GM13977 (cell line): ENCODE measurements around the gene KTN1.

ENCODE experiments used
- DNase-seq: peaks from one replicate; pipeline ENCODE4 v3.0.0; 2012; ENCODE audit warnings: low spot score
- in situ Hi-C: fragments of 300-500 bp; cut with MboI; formaldehyde crosslinking; loops from one replicate; pipeline ENCODE4 v1.12.0; 2022; ENCODE audit warnings: low sequenced_read_pairs, low pct_unique_long_range_greater_than_20kb, mixed read lengths, inconsistent platforms; ENCODE audit not compliant: unreplicated experiment
- TF ChIP-seq, protein P1 (sequence below): IDR thresholded peaks from 2 replicates; pipeline ENCODE4 v1.5.1; 2012; ENCODE audit warnings: mild to moderate bottlenecking, control low read depth; ENCODE audit not compliant: insufficient read depth; ENCODE audit errors: extremely low read depth, missing control alignments

KTN1 gene

DNA sequence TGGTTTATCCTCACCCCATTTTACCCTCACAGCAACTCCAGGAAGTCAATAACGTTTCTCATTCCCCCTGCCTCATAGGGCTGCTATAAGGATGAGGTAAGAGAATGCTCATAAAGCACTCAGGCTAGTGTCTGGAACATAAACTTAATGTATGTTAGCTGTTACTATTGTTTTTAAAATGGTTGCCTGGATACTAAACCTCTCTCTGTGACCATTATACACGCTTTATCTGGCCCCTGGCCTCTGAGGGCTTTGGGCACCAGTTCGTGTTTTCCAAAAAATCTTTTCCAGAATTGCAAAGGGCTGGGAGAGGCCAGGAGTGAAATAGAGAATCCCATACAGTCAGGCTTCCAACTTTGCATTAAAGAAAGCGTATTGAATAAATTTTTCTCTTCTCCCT lies 113.9 kb downstream of the KTN1 start:
- in situ Hi-C loops = no loop called here
- TF ChIP-seq, protein P1, sequence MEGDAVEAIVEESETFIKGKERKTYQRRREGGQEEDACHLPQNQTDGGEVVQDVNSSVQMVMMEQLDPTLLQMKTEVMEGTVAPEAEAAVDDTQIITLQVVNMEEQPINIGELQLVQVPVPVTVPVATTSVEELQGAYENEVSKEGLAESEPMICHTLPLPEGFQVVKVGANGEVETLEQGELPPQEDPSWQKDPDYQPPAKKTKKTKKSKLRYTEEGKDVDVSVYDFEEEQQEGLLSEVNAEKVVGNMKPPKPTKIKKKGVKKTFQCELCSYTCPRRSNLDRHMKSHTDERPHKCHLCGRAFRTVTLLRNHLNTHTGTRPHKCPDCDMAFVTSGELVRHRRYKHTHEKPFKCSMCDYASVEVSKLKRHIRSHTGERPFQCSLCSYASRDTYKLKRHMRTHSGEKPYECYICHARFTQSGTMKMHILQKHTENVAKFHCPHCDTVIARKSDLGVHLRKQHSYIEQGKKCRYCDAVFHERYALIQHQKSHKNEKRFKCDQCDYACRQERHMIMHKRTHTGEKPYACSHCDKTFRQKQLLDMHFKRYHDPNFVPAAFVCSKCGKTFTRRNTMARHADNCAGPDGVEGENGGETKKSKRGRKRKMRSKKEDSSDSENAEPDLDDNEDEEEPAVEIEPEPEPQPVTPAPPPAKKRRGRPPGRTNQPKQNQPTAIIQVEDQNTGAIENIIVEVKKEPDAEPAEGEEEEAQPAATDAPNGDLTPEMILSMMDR = no peak
- no peak for DNase-seq

DNA sequence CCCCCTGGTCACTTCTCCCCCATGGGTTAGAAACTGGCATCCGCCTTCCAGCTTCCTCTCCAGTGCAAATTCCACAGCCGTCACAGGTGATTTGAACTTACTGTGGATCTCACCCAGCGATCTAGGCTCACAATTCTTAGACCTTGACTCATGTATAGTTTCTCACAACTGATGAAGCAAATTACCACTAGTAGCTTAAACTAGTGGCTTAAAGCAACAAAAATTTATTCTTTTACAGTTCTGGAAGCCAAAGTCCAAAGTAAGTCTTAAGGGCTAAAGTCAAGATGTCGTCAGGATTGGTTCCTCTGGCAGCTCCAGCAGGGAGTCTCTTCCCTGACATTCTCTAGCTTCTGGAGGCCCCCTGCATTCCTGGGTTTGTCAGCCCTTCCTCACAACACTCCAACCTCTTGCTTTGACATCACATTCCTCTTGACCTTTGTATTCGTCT lies 117.4 kb downstream of the KTN1 start:
- DNase-seq = no peak
- in situ Hi-C loops = no loop called here
- TF ChIP-seq, protein P1 = no peak

GRCh38 chr14:55698051-55698450 lies 118.0 kb downstream of the KTN1 start:
- no peak for DNase-seq
- in situ Hi-C loops = no loop called here
- TF ChIP-seq, protein P1 = no peak

DNA sequence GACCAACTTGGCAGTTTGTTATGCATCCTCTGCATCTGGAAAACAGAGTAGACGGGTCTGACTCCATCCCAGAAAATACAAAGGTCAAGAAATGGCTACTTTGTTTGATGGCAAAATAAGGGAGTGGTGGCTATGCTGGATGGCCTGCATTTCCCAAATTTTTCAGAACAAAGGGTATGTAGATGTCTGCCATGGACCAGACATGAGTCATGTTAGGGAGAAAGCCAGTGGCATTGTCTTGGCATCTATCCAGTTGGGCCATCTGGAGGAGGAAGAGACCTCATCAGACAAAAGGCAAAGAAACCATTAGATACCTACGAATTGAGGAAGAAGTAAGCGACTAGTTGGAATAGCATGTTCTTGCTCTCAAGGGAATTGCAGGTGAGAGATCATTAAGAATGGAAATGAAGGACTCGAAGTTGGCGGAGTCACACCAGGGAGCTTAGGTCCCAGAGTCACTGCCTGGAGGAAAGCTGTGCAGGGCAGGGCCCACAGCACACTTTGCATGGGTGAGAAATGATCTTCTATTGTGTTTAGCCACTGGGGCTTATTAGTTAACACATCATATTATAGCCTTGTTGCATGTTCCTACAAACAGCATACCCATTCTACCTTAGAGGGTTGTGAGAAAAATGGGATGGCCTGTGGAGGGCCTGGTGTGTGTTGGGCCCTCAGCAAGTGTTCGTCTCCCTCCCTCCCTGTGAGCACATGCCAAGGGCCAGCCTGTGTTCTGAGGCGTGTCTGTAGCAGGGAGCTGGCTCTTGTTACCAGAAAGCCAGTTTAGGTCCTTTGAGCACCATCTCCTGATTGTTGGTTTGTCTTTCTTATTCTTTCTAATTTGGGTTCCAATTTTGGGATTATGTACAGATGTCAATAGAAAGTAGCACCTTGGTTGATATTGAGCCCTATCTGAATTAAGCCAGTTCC lies 119.4 kb downstream of the KTN1 start:
- TF ChIP-seq, protein P1 = no peak
- in situ Hi-C loops = loop anchor here (25.0 kb wide), 1 partner anchor 763 kb away; no protein-coding TSS in a partner anchor
- no peak for DNase-seq

DNA sequence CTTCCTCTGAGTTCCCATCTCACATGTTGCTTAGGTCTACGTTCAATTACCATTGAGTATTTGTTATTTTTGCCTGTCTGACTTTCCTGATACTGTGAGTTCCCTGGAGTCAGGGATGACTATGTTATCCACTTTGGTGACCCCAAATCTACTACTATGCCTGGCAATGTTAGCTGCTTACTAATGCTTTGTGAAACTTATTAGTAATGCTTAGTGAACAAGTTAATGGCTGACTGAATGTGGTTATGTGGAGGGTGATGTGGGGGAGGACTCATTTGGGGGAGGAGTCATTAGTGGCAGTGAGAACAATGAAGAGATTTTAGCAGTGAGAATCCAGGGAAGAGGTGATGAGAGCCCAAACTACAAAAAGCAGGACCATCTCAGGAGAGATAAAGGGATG lies 121.6 kb downstream of the KTN1 start:
- in situ Hi-C loops = loop anchor here (25.0 kb wide), 1 partner anchor 761 kb away; no protein-coding TSS in a partner anchor
- TF ChIP-seq, protein P1 = no peak
- DNase-seq = peak; percentile 30

DNA sequence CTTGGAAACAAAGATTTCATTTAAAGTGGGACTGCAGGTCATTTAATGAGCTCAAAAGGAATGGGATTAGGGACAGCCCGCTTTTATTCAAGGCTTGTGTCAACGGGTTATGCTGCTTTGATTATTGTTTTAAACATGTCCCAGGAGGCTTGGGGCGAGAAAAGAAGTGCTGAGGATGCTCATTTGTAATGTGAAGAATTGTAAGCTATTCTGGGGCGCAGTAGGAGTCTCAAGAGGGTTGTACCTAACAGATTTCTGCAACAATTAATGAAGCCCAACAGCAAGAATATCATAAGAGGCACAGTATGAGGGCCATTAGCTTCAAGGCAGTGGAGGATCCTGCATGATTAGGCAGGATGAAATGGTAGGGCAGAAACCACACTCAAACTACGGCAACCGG lies 122.5 kb downstream of the KTN1 start:
- in situ Hi-C loops = loop anchor here (25.0 kb wide), 1 partner anchor 760 kb away; no protein-coding TSS in a partner anchor
- DNase-seq = no peak
- TF ChIP-seq, protein P1 = no peak
